ENCODE data around the gene FBXL13. TPM values are rescaled to one million over a fixed set of nuclear protein-coding genes. Genes with fewer than 3 reads are reported as not detected.

Gene FBXL13
- total RNA-seq, 2 experiments from 2014 or later: 0.32 to 0.83 TPM

GRCh38 chr7:102864958-102865357, 209.6 kb downstream of the FBXL13 start:
- H3K9me3 Mint-ChIP-seq (ENCODE audit: low read depth): no peaks in the 10 kb centered on the region
- H3K4me1 Mint-ChIP-seq: no peaks in the 10 kb centered on the region
- CTCF ChIA-PET: no interaction called here

GRCh38 chr7:102860351-102860811, 214.2 kb downstream of the FBXL13 start:
- H3K9me3 Mint-ChIP-seq (ENCODE audit: low read depth): no peaks in the 10 kb centered on the region
- H3K27ac Mint-ChIP-seq: no peak overlapping the region
- ChIA-PET POLR2A (no interaction called here), CTCF (no interaction called here)
- no peak for ATAC-seq
- no peaks in the 10 kb centered on the region for H3K36me3 Mint-ChIP-seq (ENCODE audit: low read depth)
- no peak overlapping the region for H3K4me3 Mint-ChIP-seq
- DNase-seq: no peak
- intact Hi-C loops (cut with DNase I, micrococcal nuclease): no loop called here
- H3K4me1 Mint-ChIP-seq: no peaks in the 10 kb centered on the region
- no peaks in the 10 kb centered on the region for H3K27me3 Mint-ChIP-seq

More at GRCh38 chr7:102864958-102865357, 209.6 kb downstream of the FBXL13 start:
- no peak for DNase-seq
- H3K27me3 Mint-ChIP-seq: no peaks in the 10 kb centered on the region
- ATAC-seq: no peak
- POLR2A ChIA-PET: no interaction called here
- H3K4me3 Mint-ChIP-seq: no peak overlapping the region
- intact Hi-C loops (cut with DNase I, micrococcal nuclease): no loop called here
- H3K36me3 Mint-ChIP-seq (ENCODE audit: low read depth): no peaks in the 10 kb centered on the region
- H3K27ac Mint-ChIP-seq: no peak overlapping the region

GRCh38 chr7:102859799-102860125, 214.8 kb downstream of the FBXL13 start:
- Mint-ChIP-seq H3K4me3 (no peak overlapping the region), H3K36me3 (ENCODE audit: low read depth) (no peaks in the 10 kb centered on the region), H3K9me3 (ENCODE audit: low read depth) (no peaks in the 10 kb centered on the region), H3K27me3 (no peaks in the 10 kb centered on the region), H3K4me1 (no peaks in the 10 kb centered on the region), H3K27ac (no peak overlapping the region)
- intact Hi-C loops (cut with DNase I, micrococcal nuclease): loop anchor here in 1 of 2 experiments (10.0 kb wide), 1 partner anchor 55 kb away; the partner anchor contains the start of gene LRRC17
- ChIA-PET POLR2A (no interaction called here), CTCF (no interaction called here)
- no peak for ATAC-seq
- DNase-seq: no peak

GRCh38 chr7:102859084-102859798, 215.4 kb downstream of the FBXL13 start:
- Mint-ChIP-seq H3K4me1 (no peaks in the 10 kb centered on the region), H3K4me3 (no peak overlapping the region), H3K9me3 (ENCODE audit: low read depth) (no peaks in the 10 kb centered on the region), H3K27ac (no peak overlapping the region), H3K36me3 (ENCODE audit: low read depth) (no peaks in the 10 kb centered on the region), H3K27me3 (no peaks in the 10 kb centered on the region)
- intact Hi-C loops (cut with DNase I, micrococcal nuclease): loop anchor here in 1 of 2 experiments (10.0 kb wide), 1 partner anchor 56 kb away; the partner anchor contains the start of gene LRRC17
- ChIA-PET POLR2A (no interaction called here), CTCF (no interaction called here)
- DNase-seq (no peak), ATAC-seq (no peak)

GRCh38 chr7:102856036-102856435, 218.6 kb downstream of the FBXL13 start:
- DNase-seq (no peak), ATAC-seq (no peak)
- no peak overlapping the region for H3K27ac Mint-ChIP-seq
- POLR2A ChIA-PET: no interaction called here
- no peak overlapping the region for H3K4me3 Mint-ChIP-seq
- H3K36me3 Mint-ChIP-seq (ENCODE audit: low read depth): peaks cover 10% of the 10 kb centered on the region
- H3K9me3 Mint-ChIP-seq (ENCODE audit: low read depth): peaks cover 6% of the 10 kb centered on the region
- intact Hi-C loops (cut with DNase I, micrococcal nuclease): loop anchor here in 1 of 2 experiments (10.0 kb wide), 1 partner anchor 59 kb away; the partner anchor contains the start of gene LRRC17
- H3K4me1 Mint-ChIP-seq: no peaks in the 10 kb centered on the region
- H3K27me3 Mint-ChIP-seq: no peaks in the 10 kb centered on the region
- CTCF ChIA-PET: no interaction called here

GRCh38 chr7:102849538-102849937, 225.1 kb downstream of the FBXL13 start:
- H3K4me1 Mint-ChIP-seq: no peaks in the 10 kb centered on the region
- no peak for ATAC-seq
- peaks cover 10% of the 10 kb centered on the region for H3K36me3 Mint-ChIP-seq (ENCODE audit: low read depth)
- no peak for DNase-seq
- H3K27me3 Mint-ChIP-seq: no peaks in the 10 kb centered on the region
- H3K9me3 Mint-ChIP-seq (ENCODE audit: low read depth): peaks cover 6% of the 10 kb centered on the region
- ChIA-PET POLR2A (no interaction called here), CTCF (interaction anchor here (0.6 kb wide), 1 partner anchor 203 kb away, joined by 3 read pairs; no protein-coding TSS in a partner anchor)
- intact Hi-C loops (cut with DNase I, micrococcal nuclease): no loop called here
- no peak overlapping the region for H3K27ac Mint-ChIP-seq
- no peak overlapping the region for H3K4me3 Mint-ChIP-seq

- peaks cover 6% of the 10 kb centered on the region for H3K9me3 Mint-ChIP-seq (ENCODE audit: low read depth)
- H3K4me3 Mint-ChIP-seq: no peak overlapping the region
- ChIA-PET POLR2A (no interaction called here), CTCF (interaction anchor here (0.6 kb wide), 1 partner anchor 203 kb away, joined by 3 read pairs; no protein-coding TSS in a partner anchor)
- H3K27me3 Mint-ChIP-seq: no peaks in the 10 kb centered on the region
- no peak overlapping the region for H3K27ac Mint-ChIP-seq
- ATAC-seq: no peak
- H3K4me1 Mint-ChIP-seq: no peaks in the 10 kb centered on the region
- DNase-seq: no peak
- intact Hi-C loops (cut with DNase I, micrococcal nuclease): no loop called here
- H3K36me3 Mint-ChIP-seq (ENCODE audit: low read depth): peaks cover 10% of the 10 kb centered on the region
Measured at GRCh38 chr7:102849079-102849478, 225.5 kb downstream of the FBXL13 start.

GRCh38 chr7:102845346-102845745, 229.2 kb downstream of the FBXL13 start:
- no peak for ATAC-seq
- Mint-ChIP-seq H3K9me3 (ENCODE audit: low read depth) (no peaks in the 10 kb centered on the region), H3K4me1 (peaks cover 2% of the 10 kb centered on the region), H3K27me3 (no peaks in the 10 kb centered on the region), H3K36me3 (ENCODE audit: low read depth) (no peaks in the 10 kb centered on the region), H3K27ac (no peak overlapping the region), H3K4me3 (no peak overlapping the region)
- no peak for DNase-seq
- POLR2A ChIA-PET: no interaction called here
- intact Hi-C loops (cut with DNase I, micrococcal nuclease): no loop called here
- CTCF ChIA-PET: interaction anchor here (1.6 kb wide), 1 partner anchor 10 kb away, joined by 4 read pairs; no protein-coding TSS in a partner anchor

- Mint-ChIP-seq H3K4me1 (peaks cover 2% of the 10 kb centered on the region), H3K27ac (no peak overlapping the region), H3K36me3 (ENCODE audit: low read depth) (no peaks in the 10 kb centered on the region), H3K27me3 (no peaks in the 10 kb centered on the region), H3K4me3 (no peak overlapping the region), H3K9me3 (ENCODE audit: low read depth) (no peaks in the 10 kb centered on the region)
- intact Hi-C loops (cut with DNase I, micrococcal nuclease): no loop called here
- CTCF ChIA-PET: interaction anchor here (0.9 to 1.6 kb wide), 2 partner anchors 8 to 34 kb away, joined by 3 to 4 read pairs; no protein-coding TSS in a partner anchor
- POLR2A ChIA-PET: no interaction called here
- ATAC-seq (peak; percentile 36), DNase-seq (no peak)
Measured at GRCh38 chr7:102843850-102844249, 230.7 kb downstream of the FBXL13 start.

- no peak overlapping the region for H3K4me3 Mint-ChIP-seq
- ATAC-seq: no peak
Measured at GRCh38 chr7:102842284-102842683, 232.3 kb downstream of the FBXL13 start.

GRCh38 chr7:102841290-102841689, 233.3 kb downstream of the FBXL13 start:
- H3K4me3 Mint-ChIP-seq: no peak overlapping the region

More at GRCh38 chr7:102842284-102842683, 232.3 kb downstream of the FBXL13 start:
- ChIA-PET CTCF (no interaction called here), POLR2A (no interaction called here)
- intact Hi-C loops (cut with DNase I, micrococcal nuclease): no loop called here
- H3K27me3 Mint-ChIP-seq: no peaks in the 10 kb centered on the region
- peaks cover 4% of the 10 kb centered on the region for H3K36me3 Mint-ChIP-seq (ENCODE audit: low read depth)
- H3K27ac Mint-ChIP-seq: no peak overlapping the region
- H3K4me1 Mint-ChIP-seq: peaks cover 2% of the 10 kb centered on the region
- no peaks in the 10 kb centered on the region for H3K9me3 Mint-ChIP-seq (ENCODE audit: low read depth)
- DNase-seq: no peak

GRCh38 chr7:102840404-102840803, 234.2 kb downstream of the FBXL13 start:
- Mint-ChIP-seq H3K9me3 (ENCODE audit: low read depth) (no peaks in the 10 kb centered on the region), H3K36me3 (ENCODE audit: low read depth) (peaks cover 8% of the 10 kb centered on the region), H3K4me3 (no peak overlapping the region), H3K4me1 (peaks cover 2% of the 10 kb centered on the region), H3K27me3 (no peaks in the 10 kb centered on the region), H3K27ac (no peak overlapping the region)
- CTCF ChIA-PET: interaction anchor here (0.6 kb wide), 1 partner anchor 25 kb away, joined by 3 read pairs; no protein-coding TSS in a partner anchor
- DNase-seq: no peak
- intact Hi-C loops (cut with DNase I, micrococcal nuclease): no loop called here
- no peak for ATAC-seq
- POLR2A ChIA-PET: no interaction called here

More at GRCh38 chr7:102841290-102841689, 233.3 kb downstream of the FBXL13 start:
- no peak for ATAC-seq
- peaks cover 8% of the 10 kb centered on the region for H3K36me3 Mint-ChIP-seq (ENCODE audit: low read depth)
- H3K27me3 Mint-ChIP-seq: no peaks in the 10 kb centered on the region
- no peak overlapping the region for H3K27ac Mint-ChIP-seq
- ChIA-PET POLR2A (no interaction called here), CTCF (no interaction called here)
- no peak for DNase-seq
- H3K4me1 Mint-ChIP-seq: peaks cover 2% of the 10 kb centered on the region
- intact Hi-C loops (cut with DNase I, micrococcal nuclease): no loop called here
- H3K9me3 Mint-ChIP-seq (ENCODE audit: low read depth): no peaks in the 10 kb centered on the region
